Adipose tissue (tissue), 3 donors: Measurements from ENCODE around the gene KLF7. TPM values are rescaled to one million over a fixed set of nuclear protein-coding genes. Genes with fewer than 3 reads are reported as not detected.

Source experiments
- polyA plus RNA-seq, 3 donors: library from polyadenylated mRNA; stranded (reverse); fragments of 200-250 nt; gene quantifications; one replicate each; pipeline ENCODE4 v1.2.3, GENCODE V29; 2013
- donor health status: healthy with polysubstance abuse.
- donor health status: Bipolar disorder and iron deficiency.
- donor health status: healthy.

Gene KLF7
- polyA plus RNA-seq, 3 donors = 2.2 to 14.5 (median 11.1) TPM

Other genes with a start within 250 kb of the KLF7 start
- gene CPO, start 226.4 kb downstream of the KLF7 start, polyA plus RNA-seq = 1 to 10 TPM in 1 of 3 donors, under 1 TPM in 2; 0.14 to 1.1 (median 0.51) TPM